ENCODE results near the gene CNTRL. TPM values are rescaled to one million over a fixed set of nuclear protein-coding genes. Genes with fewer than 3 reads are reported as not detected.
A peak's percentile ranks its signal among the peaks of the same experiment; 100 is the strongest.

Gene CNTRL
- total and polyA plus RNA-seq, 2 of the 8 experiments (the other 6 are each of a cell fraction or from before 2014, with no cell fraction given) = 5.1 to 13.9 TPM

DNA sequence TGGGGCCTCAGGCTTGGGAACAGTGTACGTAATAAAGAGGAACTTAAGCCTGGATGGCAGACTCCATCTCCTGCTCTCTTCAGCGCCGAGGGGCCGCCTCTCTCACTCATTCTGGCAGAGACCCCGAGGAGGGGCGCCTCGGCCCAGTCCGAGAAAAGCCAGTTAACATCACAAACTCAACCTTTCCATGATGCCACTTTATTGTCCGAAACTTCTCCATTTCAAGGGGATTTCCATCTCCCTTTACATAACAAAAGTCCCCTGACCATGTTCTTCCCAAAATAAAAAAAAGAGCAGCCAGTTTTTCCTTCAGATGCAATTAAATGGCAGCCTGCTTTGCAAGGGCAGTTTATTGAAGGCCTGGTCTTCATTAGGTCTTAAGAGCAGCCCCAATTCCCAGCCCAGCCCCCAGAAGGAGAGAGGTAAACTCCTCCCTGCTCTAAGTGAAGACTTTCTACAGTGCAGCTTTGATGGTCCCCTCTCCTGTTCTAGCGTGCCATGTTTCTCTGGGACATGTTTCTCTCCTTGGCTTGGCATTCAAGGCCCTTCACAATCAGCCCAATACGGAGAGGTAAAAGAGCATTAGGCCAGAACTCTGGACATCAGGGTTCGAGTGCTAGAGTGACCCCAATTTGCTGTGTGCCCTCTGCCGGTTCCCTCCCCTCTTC is 146.4 kb downstream of the CNTRL start (continued):
- peak; percentile 50 to 62; a peak in 2 of 3 replicates for TF ChIP-seq POLR2A (IDR thresholded peaks at IDR 0.05; ENCODE audit: control extremely low read depth in 1 of 2, low read depth in 2 of 2, low read length in 2 of 2)
- TF ChIP-seq SIX5 (IDR thresholded peaks at IDR 0.05; ENCODE audit: low read depth, low read length) = no peak
- TF ChIP-seq, protein P1, sequence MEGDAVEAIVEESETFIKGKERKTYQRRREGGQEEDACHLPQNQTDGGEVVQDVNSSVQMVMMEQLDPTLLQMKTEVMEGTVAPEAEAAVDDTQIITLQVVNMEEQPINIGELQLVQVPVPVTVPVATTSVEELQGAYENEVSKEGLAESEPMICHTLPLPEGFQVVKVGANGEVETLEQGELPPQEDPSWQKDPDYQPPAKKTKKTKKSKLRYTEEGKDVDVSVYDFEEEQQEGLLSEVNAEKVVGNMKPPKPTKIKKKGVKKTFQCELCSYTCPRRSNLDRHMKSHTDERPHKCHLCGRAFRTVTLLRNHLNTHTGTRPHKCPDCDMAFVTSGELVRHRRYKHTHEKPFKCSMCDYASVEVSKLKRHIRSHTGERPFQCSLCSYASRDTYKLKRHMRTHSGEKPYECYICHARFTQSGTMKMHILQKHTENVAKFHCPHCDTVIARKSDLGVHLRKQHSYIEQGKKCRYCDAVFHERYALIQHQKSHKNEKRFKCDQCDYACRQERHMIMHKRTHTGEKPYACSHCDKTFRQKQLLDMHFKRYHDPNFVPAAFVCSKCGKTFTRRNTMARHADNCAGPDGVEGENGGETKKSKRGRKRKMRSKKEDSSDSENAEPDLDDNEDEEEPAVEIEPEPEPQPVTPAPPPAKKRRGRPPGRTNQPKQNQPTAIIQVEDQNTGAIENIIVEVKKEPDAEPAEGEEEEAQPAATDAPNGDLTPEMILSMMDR (IDR thresholded peaks at IDR 0.05; ENCODE audit: control extremely low read depth in 1 of 3, insufficient read depth in 1 of 3, low read depth in 1 of 3, low read length in 3 of 3) = no peak
- peak; percentile 64 for TF ChIP-seq JUND (IDR thresholded peaks at IDR 0.05; ENCODE audit: low read length)
- peak; percentile 73; the same call in 1 of the 2 replicates for TF ChIP-seq TBP (IDR thresholded peaks at IDR 0.05; ENCODE audit: low read depth, low read length)
- TF ChIP-seq BACH1 (IDR thresholded peaks at IDR 0.05; ENCODE audit: low read length) = no peak
- no peak for TF ChIP-seq CTBP2 (IDR thresholded peaks at IDR 0.05; ENCODE audit: borderline replicate concordance, insufficient read depth, insufficient read length, low read length)
- TF ChIP-seq BRCA1 (IDR thresholded peaks at IDR 0.05; ENCODE audit: low read depth, low read length) = no peak; the same call in 1 of the 2 replicates
- no peak for TF ChIP-seq CHD2 (IDR thresholded peaks at IDR 0.05; ENCODE audit: low read length)
- TF ChIP-seq, protein P2, sequence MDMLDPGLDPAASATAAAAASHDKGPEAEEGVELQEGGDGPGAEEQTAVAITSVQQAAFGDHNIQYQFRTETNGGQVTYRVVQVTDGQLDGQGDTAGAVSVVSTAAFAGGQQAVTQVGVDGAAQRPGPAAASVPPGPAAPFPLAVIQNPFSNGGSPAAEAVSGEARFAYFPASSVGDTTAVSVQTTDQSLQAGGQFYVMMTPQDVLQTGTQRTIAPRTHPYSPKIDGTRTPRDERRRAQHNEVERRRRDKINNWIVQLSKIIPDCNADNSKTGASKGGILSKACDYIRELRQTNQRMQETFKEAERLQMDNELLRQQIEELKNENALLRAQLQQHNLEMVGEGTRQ (IDR thresholded peaks at IDR 0.05; ENCODE audit: low read length) = no peak
- TF ChIP-seq GTF2F1 (IDR thresholded peaks at IDR 0.05; ENCODE audit: borderline replicate concordance, low read depth, low read length) = 0 out of 2 replicates have a peak, but pooled peaks have one; percentile 50
- TF ChIP-seq EP300 (IDR thresholded peaks at IDR 0.05; ENCODE audit: borderline replicate concordance in 1 of 2, low read depth in 2 of 2, low read length in 2 of 2) = peak in 1 of 2 experiments; percentile 91; a peak in 1 of 3 replicates
- TF ChIP-seq ZNF274 (IDR thresholded peaks at IDR 0.05; ENCODE audit: borderline replicate concordance, extremely low read depth, low read length) = no peak
- TF ChIP-seq POLR2AphosphoS5 (IDR thresholded peaks at IDR 0.05; ENCODE audit: low read depth, low read length) = no peak
- no peak for TF ChIP-seq RFX5 (IDR thresholded peaks at IDR 0.05; ENCODE audit: borderline replicate concordance, low read depth, low read length)
- TF ChIP-seq MAX (IDR thresholded peaks at IDR 0.05) = peak; percentile 16; the same call in 1 of the 2 replicates
- no peak for TF ChIP-seq SP2 (IDR thresholded peaks at IDR 0.05; ENCODE audit: low read length)
- TF ChIP-seq PHF8 (conservative IDR thresholded peaks at IDR 0.05; ENCODE audit: low read depth, low read length) = no peak
- TF ChIP-seq, protein P3, sequence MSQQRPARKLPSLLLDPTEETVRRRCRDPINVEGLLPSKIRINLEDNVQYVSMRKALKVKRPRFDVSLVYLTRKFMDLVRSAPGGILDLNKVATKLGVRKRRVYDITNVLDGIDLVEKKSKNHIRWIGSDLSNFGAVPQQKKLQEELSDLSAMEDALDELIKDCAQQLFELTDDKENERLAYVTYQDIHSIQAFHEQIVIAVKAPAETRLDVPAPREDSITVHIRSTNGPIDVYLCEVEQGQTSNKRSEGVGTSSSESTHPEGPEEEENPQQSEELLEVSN (IDR thresholded peaks at IDR 0.05) = no peak
- TF ChIP-seq MAFK (IDR thresholded peaks at IDR 0.05; ENCODE audit: low read depth, low read length) = no peak
